Kidney (tissue), 14 donors: ENCODE results near the gene COPS6. TPM values are rescaled to one million over a fixed set of nuclear protein-coding genes. Genes with fewer than 3 reads are reported as not detected.

ENCODE experiments used
- DNase-seq, 5 donors: peaks; one replicate each; pipeline ENCODE4 v3.0.0-alpha.2; 2013 to 2020
- FAIRE-seq: peaks from 2 replicates; lab custom pipeline; 2012; peaks lifted over from hg19 to GRCh38; lab: Jason Lieb, UNC
- H3K27ac ChIP-seq, 2 donors: one replicate each; pipeline ENCODE4 v1.7.0; 2013; ENCODE audit warnings: low read depth in 2 of 2, low read length in 2 of 2, inconsistent platforms in 1 of 2
- H3K27me3 ChIP-seq: one replicate; pipeline ENCODE4 v1.7.1; 2013; ENCODE audit warnings: low read length, inconsistent platforms; ENCODE audit not compliant: control insufficient read depth, insufficient read depth
- H3K36me3 ChIP-seq, 3 donors: one replicate each; pipeline versions ENCODE4 v1.7.0 to v1.7.1; 2013; ENCODE audit warnings: low read length in 3 of 3, control low read depth in 1 of 3, inconsistent platforms in 1 of 3; ENCODE audit not compliant: insufficient read depth in 3 of 3, control insufficient read depth in 2 of 3
- H3K4me1 ChIP-seq, 3 donors: one replicate each; pipeline versions ENCODE4 v1.7.0 to v1.7.1; 2013; ENCODE audit warnings: low read length in 3 of 3, inconsistent platforms in 1 of 3, low read depth in 1 of 3; ENCODE audit not compliant: control insufficient read depth in 2 of 3, insufficient read depth in 2 of 3
- H3K4me3 ChIP-seq, 3 donors: one replicate each; pipeline versions ENCODE4 v1.7.0 to v1.8.1; 2013; ENCODE audit warnings: low read length in 3 of 3, control low read depth in 1 of 3, inconsistent platforms in 1 of 3
- H3K9ac ChIP-seq, 3 donors: one replicate each; pipeline versions ENCODE4 v1.7.0 to v1.7.1; 2013; ENCODE audit warnings: low read length in 3 of 3, control low read depth in 1 of 3, inconsistent platforms in 1 of 3
- H3K9me3 ChIP-seq, 3 donors: one replicate each; pipeline versions ENCODE4 v1.7.0 to v1.7.1; 2013; ENCODE audit warnings: low read length in 3 of 3, control low read depth in 1 of 3, inconsistent platforms in 1 of 3; ENCODE audit not compliant: control insufficient read depth in 2 of 3, insufficient read depth in 1 of 3
- CTCF ChIP-seq: IDR thresholded peaks from 3 replicates; pipeline ENCODE4 v1.5.1; 2012; ENCODE audit warnings: mild to moderate bottlenecking, moderate library complexity, borderline replicate concordance; ENCODE audit not compliant: insufficient read depth; ENCODE audit errors: extremely low read depth
- intact Hi-C: fragments of 100-400 bp; cut with DNase I; formaldehyde crosslinking; loops from one replicate; pipeline ENCODE4 v1.11.1; 2022
- polyA plus RNA-seq: library from polyadenylated mRNA; stranded (reverse); fragments of 350-450 nt; fragmentation: Illumina TruSeq; extraction: RNeasy Lipid Tissue Mini Kit (QIAGEN cat#74804); gene quantifications from one replicate; pipeline ENCODE4 v1.2.3, GENCODE V29; 2014; ENCODE audit warnings: low read depth, low replicate concordance; ENCODE audit not compliant: insufficient read depth
- total RNA-seq: library from RNA; stranded (reverse); fragmentation: NEBNext Ultra II Directional; extraction: Animal tissue kit (Norgen Biotek cat#: 25700); gene quantifications from one replicate; pipeline ENCODE4 v1.2.1, GENCODE V29; 2021
- donor health status: control.
- donor health status: control.
- donor health status: control.
- donor health status: control.
- donor health status: control.
- donor health status: DM: yes; HTN: yes; CAD: no.
- donor health status: Normal renal cell carcinoma (clear cell type).

The COPS6 gene
- total and polyA plus RNA-seq, 2 donors from 2014 or later, result 89.1 to 166 TPM

DNA sequence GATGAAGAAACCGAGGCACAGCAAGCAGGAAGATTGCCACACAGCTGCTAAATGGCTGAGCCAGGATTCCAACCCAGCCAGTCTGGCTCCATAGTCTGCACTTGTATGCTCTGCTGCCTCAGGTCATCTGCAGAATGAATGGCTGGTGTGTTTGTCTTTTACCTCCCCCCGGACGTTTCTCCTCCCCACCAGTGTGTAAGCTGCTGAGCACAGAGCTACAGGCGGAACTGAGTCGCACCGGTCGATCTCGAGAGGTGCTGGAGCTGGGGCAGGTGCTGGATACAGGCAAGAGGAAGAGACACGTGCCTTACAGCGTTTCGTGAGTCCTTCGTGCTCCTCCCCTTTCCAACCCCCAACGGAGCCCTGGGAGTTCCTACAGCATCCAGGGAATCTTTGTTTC lies 33.3 kb downstream of the COPS6 start:
- Histone ChIP-seq H3K4me3 (no peak overlapping the region), H3K27me3 (no peaks in the 10 kb centered on the region), H3K36me3 (no peaks in the 10 kb centered on the region), H3K9me3 (no peaks in the 10 kb centered on the region), H3K27ac (no peak overlapping the region), H3K4me1 (peaks cover 0 to 16% (median 16%) of the 10 kb centered on the region in 3 donors), H3K9ac (no peak overlapping the region)
- DNase-seq, result peak in 1 of 5 donors; percentile 47
- intact Hi-C loops, result no loop called here
- no peak for FAIRE-seq
- no peak for TF ChIP-seq CTCF

DNA sequence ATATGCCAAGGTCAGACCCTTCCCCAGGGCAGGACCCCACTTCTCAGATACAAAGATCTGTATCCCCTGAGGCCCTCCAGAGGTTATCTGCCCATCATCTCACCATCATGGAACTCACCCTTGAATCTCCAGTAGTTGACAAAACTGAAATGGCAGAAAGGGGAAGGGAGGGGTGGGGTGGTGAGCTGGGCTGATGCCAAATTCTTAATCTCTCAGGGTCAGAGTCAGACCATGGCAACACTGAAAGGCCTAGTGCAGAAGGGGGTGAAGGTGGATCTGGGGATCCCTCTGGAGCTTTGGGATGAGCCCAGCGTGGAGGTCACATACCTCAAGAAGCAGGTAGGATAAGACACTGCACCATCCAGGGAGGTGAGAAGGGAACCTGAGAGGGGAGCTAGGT lies 33.8 kb downstream of the COPS6 start:
- intact Hi-C loops, result no loop called here
- no peaks in the 10 kb centered on the region for H3K36me3 ChIP-seq
- peaks cover 0 to 16% (median 16%) of the 10 kb centered on the region in 3 donors for H3K4me1 ChIP-seq
- no peak for TF ChIP-seq CTCF
- no peaks in the 10 kb centered on the region for H3K9me3 ChIP-seq
- H3K27ac ChIP-seq, result no peak overlapping the region
- no peak overlapping the region for H3K4me3 ChIP-seq
- no peak for DNase-seq
- H3K27me3 ChIP-seq, result no peaks in the 10 kb centered on the region
- no peak overlapping the region for H3K9ac ChIP-seq
- FAIRE-seq, result no peak

GRCh38 chr7:100124301-100125230 lies 35.8 kb downstream of the COPS6 start:
- no peak for TF ChIP-seq CTCF
- FAIRE-seq (no peak), DNase-seq (peak in 1 of 5 donors; percentile 45)
- no peaks in the 10 kb centered on the region for H3K36me3 ChIP-seq
- peaks cover 0 to 19% (median 15%) of the 10 kb centered on the region in 3 donors for H3K4me1 ChIP-seq
- H3K27me3 ChIP-seq, result no peaks in the 10 kb centered on the region
- H3K9ac ChIP-seq, result no peak overlapping the region
- intact Hi-C loops, result no loop called here
- H3K27ac ChIP-seq, result no peak overlapping the region
- no peak overlapping the region for H3K4me3 ChIP-seq
- H3K9me3 ChIP-seq, result no peaks in the 10 kb centered on the region
